GM21619 (cell line): ENCODE measurements around the gene RPA3.

ENCODE experiments used
- ATAC-seq: cut with Tn5 transposase; IDR thresholded peaks from one replicate; pipeline ENCODE4 v1.9.1; 2021; ENCODE audit not compliant: unreplicated experiment

RPA3 gene

DNA sequence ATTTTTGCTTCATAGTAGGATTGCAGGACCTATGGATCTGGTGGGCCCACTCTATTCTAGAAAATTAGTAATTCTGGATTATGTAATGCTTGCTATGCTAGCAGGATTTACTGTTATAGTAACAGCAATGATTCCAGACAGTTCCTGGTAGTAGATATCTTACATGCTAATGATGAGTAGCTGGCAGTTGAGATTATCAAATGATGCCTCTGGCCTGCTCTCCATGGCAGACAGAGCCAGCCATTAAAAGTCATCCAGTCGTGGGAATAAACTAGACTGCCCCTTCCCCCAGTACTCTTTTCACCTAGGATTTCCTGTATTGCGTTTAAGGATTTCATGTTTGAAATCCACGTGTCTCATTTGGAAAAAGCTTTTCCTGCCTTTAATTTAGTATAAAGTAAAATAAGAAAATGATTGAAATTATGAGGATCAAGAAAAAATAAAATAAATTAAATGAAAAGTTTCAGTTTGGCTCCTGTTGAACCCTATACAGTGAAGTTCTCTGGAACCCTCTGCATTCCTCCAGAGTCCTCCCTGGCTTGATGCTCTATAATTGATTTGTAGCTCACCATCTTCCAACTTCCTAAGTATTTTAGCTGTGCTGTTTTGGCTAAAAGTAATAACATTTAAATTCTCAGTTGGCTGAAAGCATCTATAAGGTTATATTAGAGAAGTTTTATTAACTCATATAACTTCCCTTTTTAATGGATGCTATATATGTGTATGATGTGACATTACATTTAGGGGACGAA lies 63.3 kb downstream of the RPA3 start:
- ATAC-seq: no peak

DNA sequence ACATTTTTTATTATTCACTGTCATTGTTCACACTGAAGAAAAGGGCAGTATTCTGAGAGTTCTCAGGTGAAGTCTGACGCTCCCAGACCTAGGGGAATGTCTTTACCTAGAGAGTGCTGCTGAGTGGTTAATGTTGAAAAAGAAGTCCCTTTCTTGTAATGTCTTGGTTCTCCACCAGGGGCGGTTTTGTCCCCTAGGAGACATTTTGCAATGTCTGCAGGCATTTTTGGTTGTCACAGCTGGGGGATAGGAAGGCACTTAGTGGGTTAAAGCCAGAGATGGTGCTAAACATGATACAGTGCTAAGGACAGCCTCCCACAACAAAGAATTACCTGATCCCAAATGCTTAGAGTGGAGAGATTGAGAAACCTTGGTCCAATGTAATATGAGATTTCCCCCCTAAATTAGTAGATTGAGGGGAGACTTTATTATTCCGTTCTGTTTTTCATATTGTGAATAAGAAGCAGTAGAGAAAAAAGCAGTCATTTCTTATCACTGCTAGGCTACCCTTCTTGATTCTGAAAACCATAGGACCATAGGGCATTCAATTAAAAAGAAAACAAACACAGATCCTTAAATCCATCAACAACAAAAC lies 64.7 kb downstream of the RPA3 start:
- ATAC-seq: no peak

DNA sequence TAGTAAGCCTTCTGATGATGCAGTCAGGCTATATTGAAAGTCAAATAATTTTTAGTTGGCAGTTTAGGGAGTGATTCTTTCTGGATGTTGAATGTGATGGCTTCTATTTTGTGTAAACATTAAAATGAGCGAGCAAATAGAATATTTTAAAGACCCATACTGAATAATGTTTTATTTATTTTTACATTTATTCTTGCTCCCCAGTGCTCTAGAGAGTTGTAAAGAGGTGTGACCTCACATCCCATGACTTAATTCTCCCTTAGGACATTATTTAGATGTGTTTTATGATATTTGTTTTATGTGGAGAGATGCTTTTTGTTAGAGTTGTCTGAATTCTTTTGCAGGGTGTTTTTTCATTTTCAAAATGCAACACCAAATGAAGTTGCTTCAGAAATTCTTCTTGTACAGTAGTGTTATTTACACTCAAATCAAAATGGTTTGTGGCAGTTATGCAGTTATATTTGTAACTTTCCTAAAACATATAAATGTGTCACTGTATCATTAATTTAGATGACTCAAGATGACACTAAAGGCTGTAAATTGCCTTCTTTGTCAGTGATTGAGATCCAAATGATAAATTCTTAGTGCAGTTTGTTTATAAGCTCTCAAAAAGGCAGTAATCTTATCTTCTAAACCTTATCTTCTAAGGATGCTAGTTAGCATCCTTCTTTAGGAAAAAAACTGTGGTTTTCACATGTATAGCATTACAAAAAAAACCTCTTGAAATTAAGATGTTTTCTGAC lies 65.4 kb downstream of the RPA3 start:
- ATAC-seq: no peak

DNA sequence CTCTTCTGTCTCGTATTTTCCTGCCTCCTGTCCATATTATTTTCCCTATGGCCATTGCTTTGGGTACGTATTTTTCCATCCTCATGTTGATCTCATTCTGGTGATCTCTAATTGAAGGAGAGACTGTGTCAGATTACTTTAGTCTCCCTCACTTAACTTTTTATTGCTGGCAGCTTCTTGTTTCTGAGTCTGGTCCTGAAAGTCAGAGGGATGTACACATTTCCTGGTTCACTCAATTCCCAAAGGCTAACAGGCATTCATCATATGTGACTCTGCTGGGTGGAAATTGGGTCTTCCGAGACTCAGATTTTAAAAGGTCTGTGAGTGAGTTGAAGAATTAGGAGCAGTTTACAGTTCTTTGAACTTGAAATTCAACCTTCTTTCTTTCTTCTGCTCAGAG lies 66.9 kb downstream of the RPA3 start:
- no peak for ATAC-seq

DNA sequence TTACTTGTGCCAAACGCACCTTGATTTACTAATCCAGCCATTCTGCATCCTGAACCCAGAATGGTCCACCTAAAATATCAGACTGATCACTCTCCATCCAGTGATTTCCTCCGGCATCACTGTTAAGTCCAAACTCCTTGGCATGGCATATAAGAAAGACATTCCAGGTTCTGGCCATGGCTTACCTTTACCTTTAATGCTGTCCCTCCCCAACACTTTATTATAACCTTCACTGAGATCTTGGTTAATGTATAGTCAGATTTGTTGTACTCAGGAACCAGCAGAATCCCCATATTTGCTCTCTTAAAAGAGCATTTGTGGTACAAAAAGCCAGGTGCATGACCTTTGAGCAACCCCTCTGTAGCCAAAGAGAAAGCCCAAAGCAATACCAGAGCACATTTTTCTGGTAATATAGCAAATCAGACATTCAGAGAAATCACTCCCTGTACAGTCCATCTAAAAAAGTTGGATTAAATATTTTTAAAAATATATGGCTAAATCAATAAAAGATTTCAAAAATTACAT lies 67.7 kb downstream of the RPA3 start:
- no peak for ATAC-seq

DNA sequence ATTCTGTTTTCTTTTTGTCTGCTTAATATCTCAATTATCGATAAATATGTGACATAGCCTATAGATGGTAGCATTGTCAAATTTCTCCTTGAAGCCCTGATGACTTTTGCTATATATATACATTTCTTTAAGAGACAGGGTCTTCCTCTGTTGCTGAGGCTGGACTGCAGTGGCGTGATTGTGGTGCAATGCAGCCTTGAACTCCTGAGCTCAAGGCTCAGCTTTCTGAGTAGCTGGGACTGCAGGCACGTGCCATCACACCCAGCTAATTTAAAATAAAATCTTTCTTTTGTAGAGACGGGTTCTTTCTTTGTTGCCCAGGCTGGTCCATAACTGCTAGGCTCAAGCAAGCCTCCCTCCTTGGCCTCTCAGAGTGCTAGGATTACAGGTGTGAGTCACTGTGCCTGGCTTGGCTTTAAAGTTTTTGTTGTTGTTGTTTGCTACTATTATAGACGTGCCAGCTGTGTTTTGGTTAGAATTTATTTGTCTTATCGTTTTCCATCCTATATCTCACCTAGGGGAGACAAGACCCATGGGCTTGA lies 70.8 kb downstream of the RPA3 start:
- no peak for ATAC-seq

DNA sequence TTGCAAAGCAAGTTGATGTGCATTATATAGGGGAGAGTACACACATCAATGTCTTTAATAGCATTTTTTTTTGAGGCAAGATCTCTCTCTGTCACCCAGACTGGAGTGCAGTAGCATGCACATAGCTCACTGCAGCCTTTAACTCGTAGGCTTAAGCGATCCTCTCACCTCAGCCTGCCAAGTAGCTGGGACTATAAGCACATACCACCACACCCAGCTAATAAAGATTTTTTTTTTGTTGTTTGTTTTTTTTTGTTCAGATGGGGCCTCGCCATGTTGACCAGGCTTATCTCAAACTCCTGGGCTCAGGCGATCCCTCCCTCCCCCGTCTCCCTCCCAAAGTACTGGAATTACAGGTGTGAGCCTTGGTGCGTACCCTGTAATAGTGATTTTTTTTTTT lies 76.3 kb downstream of the RPA3 start:
- no peak for ATAC-seq

DNA sequence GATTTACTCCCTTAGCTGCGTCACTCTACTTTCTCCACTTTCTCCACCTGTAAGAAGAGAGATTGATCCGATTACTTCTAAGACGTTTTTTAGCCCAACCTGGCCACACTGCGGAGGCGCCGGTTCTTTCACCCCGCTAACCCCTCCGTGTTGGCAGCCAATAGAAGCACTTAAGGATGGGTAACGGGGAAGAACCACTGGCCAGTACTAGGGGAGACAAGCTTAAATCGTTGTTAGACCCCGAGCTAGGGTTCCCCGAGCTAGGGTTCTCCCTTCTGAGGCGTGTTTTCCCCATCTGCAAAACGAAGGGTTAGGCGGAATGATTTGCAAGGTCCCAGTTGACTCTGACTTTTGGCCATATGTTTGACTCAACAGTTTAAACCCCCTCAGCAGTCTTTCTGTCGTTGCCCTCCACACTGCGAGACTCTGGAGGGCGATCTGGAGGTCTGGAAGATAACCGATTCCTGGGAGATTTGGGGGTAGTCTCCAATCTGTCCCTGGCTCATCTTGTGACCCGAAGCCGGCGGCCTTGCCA lies 77.2 kb downstream of the RPA3 start:
- peak; percentile 5 for ATAC-seq

DNA sequence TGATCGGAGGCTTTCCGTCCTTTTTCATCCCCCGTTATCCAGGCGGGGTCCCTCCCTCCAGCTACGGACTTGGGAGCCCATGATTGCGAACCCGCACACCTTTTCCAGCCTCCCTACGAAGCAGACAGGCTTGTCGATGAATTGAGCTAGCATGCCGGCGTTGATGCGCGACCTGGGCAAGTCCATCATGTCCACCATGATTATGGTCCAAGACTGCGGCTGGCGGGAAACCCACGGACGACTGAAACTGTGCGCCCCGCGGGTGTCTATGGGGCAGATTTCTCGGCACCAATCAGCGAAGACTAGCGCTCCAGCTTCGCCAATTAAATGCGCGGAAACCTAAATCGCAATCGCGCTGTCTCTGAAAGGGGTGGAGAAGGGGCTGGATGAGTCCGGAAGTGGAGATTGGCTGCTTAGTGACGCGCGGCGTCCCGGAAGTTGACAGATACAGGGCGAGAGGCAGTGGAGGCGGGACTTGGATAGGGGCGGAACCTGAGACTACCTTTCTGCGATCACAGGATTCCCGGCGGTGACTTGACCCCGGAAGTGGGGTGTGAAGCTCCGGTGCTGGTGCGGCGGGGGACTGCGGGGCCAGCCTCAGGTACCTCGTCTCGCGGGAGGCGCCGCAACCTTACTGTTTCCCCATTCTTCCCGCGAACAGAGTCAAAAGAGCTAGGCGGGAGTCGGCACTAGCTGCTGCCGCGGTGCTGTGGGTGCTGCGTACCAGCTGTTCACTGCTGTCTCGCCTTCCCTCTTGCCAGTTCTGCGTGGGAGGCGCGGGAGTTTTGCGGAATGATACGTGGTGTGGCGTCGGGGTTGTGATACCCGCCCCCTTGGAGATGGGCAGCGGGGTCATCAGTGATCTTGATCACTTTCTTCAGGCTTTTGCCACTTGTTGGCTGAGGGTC lies 77.9 kb downstream of the RPA3 start, which contains the start of gene UMAD1:
UMAD1 (plus strand) TSS at position 532 of the 908 bp plus-strand sequence. CDS start 32,620 bp downstream, outside the sequence.
- peak; percentile 98 for ATAC-seq

DNA sequence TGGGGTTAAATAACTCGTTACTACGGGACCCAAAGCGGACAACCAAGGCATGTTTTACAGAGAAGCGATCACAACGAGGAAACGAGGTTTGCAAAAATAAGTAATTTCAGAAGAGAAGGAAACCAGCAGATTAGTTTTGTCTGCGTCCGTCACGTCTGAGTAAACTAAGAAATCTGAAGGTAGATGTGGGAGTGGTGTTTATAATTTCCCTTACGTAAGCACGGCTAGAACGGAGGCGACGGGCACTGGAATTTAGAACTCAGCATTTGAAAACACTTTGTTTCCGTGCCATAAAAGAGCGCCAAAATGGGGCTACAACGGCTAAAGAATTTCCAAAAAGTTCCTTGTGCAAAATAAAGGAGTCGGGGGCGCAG lies 78.6 kb downstream of the RPA3 start:
- no peak for ATAC-seq

DNA sequence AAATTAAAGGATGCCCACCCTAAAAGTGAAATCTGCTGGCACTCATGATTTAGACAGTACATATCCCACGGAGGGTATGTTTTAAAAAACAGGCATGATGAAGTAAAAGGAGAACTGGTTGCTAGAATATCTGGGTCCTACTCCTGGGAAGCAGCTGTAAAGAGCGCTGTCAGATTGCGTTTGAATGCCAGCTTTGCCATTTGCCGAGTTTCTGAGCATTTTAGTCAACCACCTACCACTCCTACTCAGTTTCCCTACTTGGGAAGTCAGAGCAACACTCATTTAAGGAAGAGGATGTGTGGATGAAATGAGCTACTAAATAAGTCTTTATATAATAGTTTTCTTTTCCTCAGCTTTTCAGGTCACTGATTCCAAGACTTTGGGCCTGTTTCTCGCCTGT lies 79.0 kb downstream of the RPA3 start:
- ATAC-seq: no peak

DNA sequence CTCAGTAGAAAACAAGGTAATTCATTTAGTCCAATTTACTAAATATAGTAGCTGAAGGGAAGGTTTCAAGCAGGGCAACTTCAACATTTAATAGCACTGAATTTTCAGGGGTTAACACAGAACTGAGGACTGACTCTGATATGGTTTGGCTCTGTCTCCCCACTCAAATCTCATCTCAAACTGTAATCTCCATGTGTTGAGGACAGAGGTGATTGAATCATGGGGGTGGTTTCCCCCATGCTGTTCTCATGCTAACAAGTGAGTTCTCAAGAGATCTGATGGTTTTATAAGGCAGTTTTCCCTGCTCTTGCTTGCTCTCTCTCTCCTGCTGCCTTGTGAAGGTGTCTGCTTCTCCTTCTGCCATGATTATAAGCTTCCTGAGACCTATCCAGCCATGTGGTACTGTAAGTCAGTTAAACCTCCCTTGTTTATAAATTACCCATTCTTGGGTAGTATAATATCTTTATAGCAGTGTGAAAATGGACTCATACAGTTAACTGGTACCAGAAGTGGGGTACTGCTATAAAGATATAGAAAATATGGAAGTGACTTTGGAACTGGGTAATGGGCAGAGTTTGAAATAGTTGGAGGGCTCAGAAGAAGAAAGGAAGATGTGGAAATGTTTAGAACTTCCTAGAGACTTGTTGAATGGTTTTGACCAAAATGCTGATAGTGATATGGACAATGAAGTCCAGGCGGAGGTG lies 87.6 kb downstream of the RPA3 start:
- ATAC-seq: no peak

DNA sequence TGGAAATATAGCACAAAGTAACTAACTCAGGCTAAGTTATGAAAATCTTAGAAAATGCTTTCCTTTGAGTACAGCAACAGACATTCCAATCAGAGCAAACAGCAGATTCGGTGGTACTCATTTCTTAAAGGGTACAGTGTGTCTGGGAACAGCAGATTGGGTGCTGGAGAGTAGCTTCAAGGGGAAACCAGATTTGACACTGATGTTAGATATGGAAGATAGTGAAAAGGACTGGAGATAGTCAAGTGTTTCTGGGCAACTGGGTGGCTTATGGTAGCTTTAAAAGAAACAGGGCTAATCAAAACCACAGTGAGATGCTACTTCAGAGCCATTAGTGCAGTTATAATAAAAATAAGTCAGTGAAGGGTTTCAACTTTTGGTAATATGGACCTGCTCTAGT lies 89.9 kb downstream of the RPA3 start:
- no peak for ATAC-seq

DNA sequence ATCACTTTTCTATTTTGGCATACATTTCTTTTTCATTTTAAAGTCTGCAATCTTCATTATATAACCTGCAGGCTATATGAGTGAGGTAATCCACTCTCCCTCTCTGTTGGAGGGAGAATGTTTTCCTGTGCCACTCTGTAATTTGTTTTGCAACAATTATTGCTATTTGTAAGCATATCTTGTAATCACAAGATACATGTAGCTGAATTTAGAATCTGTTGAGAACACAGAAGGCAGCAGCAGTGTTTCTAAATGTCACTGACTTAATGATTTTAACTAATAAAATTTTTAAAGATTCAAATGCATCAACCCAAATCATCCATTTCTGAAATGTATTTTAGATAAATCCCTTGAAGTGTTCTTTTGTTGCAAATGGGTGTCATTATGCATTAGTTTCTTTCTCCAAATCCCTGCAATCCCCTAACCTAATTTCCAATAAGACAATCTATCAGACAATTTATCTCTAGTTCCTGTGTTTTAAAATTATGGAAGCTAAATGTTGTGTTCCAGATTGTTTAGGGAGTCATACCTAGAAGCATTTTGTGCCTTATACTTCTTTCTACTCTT lies 97.7 kb downstream of the RPA3 start:
- ATAC-seq: no peak

DNA sequence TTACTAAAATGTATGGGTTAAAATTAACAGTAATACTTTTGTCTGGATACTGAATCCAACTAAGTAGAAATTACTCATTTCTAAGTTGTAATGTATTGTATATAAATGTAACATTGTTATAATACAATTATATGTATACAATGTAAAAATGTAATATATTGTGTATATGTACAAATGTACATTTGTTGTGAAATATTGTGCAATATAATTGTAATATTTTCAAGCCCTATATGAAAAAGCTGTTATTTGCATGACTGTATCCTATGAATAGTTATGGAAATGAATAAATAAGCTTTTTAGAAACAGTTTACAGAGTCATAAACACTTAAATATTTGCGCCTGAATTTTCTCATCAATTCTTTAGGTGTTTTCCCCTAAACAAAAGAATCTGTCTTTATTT lies 98.2 kb downstream of the RPA3 start:
- ATAC-seq: no peak

DNA sequence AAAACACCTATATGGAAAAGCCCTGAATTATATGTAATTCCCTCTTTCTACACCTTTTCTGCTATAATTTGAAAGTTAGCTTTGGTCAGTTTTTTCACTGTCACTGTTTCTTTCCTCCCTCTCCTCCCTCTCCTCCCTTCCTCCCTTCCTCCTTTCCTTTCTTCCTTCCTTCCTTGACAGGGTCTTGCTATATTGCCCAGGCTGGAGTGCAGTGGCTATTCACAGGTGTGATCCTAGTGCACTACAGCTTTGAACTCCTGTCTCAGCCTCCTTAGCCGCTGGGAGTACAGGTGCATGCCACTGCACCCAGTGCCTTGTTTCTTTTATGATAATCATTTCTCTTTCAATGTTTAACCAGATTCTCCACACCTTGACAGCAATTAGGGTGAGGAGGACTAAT lies 100.0 kb downstream of the RPA3 start:
- no peak for ATAC-seq

DNA sequence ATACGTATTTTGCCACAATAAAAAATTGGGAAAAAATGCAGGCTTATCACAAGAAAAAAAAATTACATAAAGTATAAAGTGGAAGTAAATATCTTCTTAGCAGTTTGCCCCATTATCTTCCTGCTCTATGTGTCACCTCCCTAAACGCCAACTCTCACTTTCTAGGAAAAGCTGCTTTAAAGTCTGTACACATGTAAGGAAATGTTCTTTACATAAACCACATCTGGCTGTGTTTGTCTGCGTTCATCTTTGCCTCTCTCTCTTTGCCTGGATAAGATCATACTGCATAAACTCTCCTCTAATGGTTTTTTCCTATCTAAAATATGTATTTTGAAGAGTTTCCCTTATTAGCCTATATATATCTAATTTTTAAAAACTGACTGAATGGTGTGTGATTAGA lies 100.9 kb downstream of the RPA3 start:
- ATAC-seq: no peak

DNA sequence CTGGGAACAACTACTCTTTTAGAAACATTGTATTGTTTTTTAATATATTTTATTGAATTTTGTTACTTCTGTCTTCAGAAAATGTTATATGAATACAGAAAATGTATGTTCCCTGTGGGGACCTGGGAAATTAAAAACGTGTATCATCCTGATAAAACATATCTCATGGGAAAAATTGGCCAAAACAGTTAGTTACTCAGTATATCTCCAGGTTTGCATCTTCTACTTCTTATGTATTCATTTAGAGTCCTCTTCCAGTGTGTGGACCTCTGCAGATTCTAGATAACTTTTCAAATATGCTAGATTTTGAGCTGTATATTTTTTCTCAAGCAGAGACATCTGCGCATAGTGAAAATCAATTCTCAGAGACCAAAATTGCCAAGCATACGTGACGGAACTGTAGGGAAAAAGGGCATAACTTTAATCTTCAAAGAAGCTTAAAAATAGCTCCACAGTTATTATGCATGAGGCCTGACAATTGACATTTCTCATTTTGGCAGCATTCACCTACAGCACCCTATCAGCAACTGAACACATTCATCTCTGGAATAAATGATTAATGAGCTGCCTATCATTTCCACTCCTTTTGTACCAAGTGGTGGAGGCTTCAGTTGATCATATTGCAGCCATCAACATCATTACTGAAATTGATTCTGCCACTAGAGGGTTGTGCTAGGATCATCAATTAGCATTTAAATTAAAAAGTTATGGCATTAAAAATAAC lies 104.2 kb downstream of the RPA3 start:
- ATAC-seq: no peak

DNA sequence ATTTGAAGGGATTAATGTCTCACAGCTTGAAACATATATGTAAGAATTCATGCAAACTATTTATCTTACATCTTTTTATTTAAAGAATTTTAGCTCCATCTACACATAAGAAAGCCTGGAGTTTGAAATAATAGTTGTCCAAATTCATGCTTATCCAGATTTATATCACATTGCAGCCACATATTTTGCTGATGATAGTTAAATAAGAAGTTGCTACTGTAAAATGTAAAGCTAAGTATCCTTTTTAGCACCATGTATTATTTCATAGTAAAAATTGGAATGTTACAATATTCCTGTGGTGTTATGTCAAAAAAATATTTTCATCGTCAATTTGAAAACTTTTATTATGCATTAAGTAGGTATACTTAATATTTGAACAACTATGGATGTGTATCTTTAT lies 105.2 kb downstream of the RPA3 start:
- ATAC-seq: no peak
